CD4-positive, alpha-beta T cell treated with Interferon alpha-2 for 1 hour (primary cell): Measurements from ENCODE around the gene FAM168B.

ENCODE experiments used
- DNase-seq, 2 donors: peaks; one replicate each; pipeline ENCODE4 v3.0.0-alpha.2; 2020 to 2022

Gene FAM168B

GRCh38 chr2:131014141-131014540, 79.1 kb downstream of the FAM168B start:
- DNase-seq: no peak

DNA sequence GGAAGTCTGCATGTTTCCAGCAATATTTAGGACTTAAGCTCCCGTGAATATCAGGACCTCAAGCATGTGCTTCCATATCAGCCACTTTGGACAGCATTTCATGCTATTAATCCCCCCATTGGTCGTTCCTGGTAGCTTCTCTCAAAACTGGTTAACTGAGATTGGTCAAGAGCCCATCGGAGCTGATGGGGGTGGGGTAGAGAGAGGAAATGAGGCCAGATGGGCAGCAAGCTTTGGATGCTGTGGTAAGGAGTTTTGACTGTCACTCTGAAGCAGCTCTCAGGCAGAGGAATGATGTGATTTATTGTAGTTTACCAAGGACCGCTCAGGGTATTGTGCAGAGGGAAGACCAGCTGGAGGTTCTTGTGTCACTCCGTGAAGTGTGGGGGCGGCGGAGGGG, 81.8 kb downstream of the FAM168B start:
- no peak for DNase-seq

GRCh38 chr2:131010566-131010965, 82.7 kb downstream of the FAM168B start:
- DNase-seq: peak in 1 of 2 donors; percentile 20

DNA sequence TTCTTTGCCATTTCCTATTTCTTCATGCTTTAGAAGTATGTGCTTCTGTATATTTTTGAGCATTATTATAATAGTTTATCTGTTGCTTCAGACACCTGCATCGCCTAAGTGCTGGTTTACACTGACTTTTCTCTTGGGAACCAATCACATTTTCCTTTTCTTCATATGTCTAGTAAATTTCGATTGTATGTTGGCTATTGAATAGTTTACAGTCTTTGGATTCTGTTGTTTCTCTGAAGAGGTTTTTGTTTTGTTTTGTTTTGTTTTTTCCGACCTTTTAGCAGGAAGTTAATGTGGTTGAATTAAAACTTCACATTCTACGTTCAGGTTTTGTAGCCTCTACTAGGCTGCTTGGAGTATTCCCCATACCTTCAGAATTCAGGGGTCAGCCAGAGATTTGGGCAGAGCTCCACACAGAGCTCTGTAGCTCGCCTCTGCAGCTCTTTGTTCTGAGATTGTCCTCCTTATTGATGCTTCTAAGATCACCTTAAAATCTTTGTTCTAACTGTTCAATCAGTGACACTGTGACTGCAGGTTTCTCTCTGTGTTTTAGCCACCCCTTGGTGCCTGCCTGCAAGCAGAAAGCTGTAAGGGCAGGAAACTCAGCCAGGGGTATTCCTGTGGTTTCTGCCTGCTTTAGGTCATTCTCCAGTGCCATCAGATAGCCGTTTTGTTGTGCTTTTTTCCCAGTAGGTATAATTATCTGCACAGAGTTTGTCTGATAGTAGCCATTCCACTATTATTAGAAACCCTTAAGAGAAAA, 83.4 kb downstream of the FAM168B start:
- DNase-seq: no peak

GRCh38 chr2:131008967-131009366, 84.3 kb downstream of the FAM168B start:
- DNase-seq: no peak

- DNase-seq: no peak
Measured at GRCh38 chr2:131006561-131006960, 86.7 kb downstream of the FAM168B start.

GRCh38 chr2:131005216-131005935, 87.9 kb downstream of the FAM168B start:
- no peak for DNase-seq

DNA sequence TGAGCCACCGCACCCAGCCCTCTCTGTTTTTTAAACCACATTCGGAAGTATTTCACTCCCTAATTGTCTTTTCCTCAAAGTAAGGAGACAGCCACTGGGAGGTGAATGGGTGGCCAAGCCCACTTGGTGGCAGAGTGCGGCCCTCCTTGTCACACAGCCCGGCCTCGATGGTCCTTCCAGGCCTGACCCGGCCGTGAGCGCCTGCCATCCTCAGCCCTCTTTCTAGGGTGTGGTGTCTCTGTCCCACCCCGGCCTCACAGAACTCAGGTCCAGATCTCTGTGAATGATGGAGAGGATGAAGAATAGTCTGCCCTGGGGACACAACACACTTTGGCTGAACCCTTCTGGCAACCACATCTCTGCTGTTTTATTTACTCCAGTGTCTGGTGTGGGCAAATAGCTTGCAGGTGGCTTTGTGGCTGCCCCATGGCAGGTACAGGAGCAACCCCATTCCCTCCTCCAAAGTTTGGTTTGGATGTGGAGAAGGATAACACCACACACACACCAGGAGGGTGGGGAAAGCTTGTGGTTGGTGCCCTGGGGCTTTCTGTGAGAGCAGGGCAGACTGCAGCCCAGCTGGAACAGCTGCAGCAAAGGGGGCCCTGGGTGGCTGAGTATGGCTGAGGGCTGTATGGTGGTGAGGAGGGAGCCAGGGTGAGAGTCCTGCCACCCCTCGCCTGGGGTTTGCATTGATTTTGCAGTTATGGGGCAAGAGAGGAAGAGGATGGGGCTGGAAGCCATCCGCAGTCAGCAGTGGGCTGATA, 88.6 kb downstream of the FAM168B start:
- DNase-seq: no peak

GRCh38 chr2:130998561-130998960, 94.7 kb downstream of the FAM168B start:
- DNase-seq: no peak
